RCC 7860 (cell line): ENCODE measurements around the gene CUL1.
A peak's percentile ranks its signal among the peaks of the same experiment; 100 is the strongest.

Source experiments
- DNase-seq: peaks from one replicate; pipeline ENCODE4 v3.0.0-alpha.2; 2015; ENCODE audit warnings: low spot score
- FAIRE-seq: peaks from 2 replicates; lab custom pipeline; 2012; peaks lifted over from hg19 to GRCh38; lab: Jason Lieb, UNC

The CUL1 gene

GRCh38 chr7:148799893-148800555 lies 101.3 kb downstream of the CUL1 start:
- FAIRE-seq (no peak), DNase-seq (no peak)

- no peak for DNase-seq
- FAIRE-seq = no peak
These were observed 102.0 kb downstream of the CUL1 start for GRCh38 chr7:148800677-148801076.

GRCh38 chr7:148802101-148802493 lies 103.4 kb downstream of the CUL1 start:
- no peak for FAIRE-seq

GRCh38 chr7:148803094-148803493 lies 104.4 kb downstream of the CUL1 start:
- DNase-seq = no peak
- FAIRE-seq = no peak

More at GRCh38 chr7:148802101-148802493, 103.4 kb downstream of the CUL1 start:
- DNase-seq = no peak

- FAIRE-seq (no peak), DNase-seq (no peak)
These were observed 105.9 kb downstream of the CUL1 start for GRCh38 chr7:148804343-148805235.

- FAIRE-seq (no peak), DNase-seq (no peak)
These were observed 107.5 kb downstream of the CUL1 start for GRCh38 chr7:148806187-148806586.

GRCh38 chr7:148807436-148807835 lies 108.7 kb downstream of the CUL1 start:
- DNase-seq (no peak), FAIRE-seq (no peak)

- FAIRE-seq (no peak), DNase-seq (no peak)
These were observed 111.2 kb downstream of the CUL1 start for GRCh38 chr7:148809856-148810255.

GRCh38 chr7:148811892-148812291 lies 113.2 kb downstream of the CUL1 start:
- DNase-seq (no peak), FAIRE-seq (no peak)

GRCh38 chr7:148813890-148814289 lies 115.2 kb downstream of the CUL1 start:
- no peak for FAIRE-seq

GRCh38 chr7:148814922-148815559 lies 116.3 kb downstream of the CUL1 start:
- FAIRE-seq (no peak), DNase-seq (no peak)

More at GRCh38 chr7:148813890-148814289, 115.2 kb downstream of the CUL1 start:
- no peak for DNase-seq

- DNase-seq (no peak), FAIRE-seq (no peak)
These were observed 116.9 kb downstream of the CUL1 start for GRCh38 chr7:148815612-148816011.

GRCh38 chr7:148819697-148820360 lies 121.1 kb downstream of the CUL1 start:
- FAIRE-seq = peak; percentile 73
- peak; percentile 61 for DNase-seq

- FAIRE-seq (no peak), DNase-seq (no peak)
These were observed 122.7 kb downstream of the CUL1 start for GRCh38 chr7:148821422-148821821.

- DNase-seq (no peak), FAIRE-seq (no peak)
These were observed 126.2 kb downstream of the CUL1 start for GRCh38 chr7:148824864-148825263.

- FAIRE-seq = no peak
- DNase-seq = no peak
These were observed 126.6 kb downstream of the CUL1 start for GRCh38 chr7:148825338-148825737.

GRCh38 chr7:148828965-148829364 lies 130.3 kb downstream of the CUL1 start:
- DNase-seq (no peak), FAIRE-seq (no peak)

GRCh38 chr7:148830897-148831692 lies 132.4 kb downstream of the CUL1 start:
- FAIRE-seq (no peak), DNase-seq (no peak)

- no peak for FAIRE-seq
- no peak for DNase-seq
These were observed 133.1 kb downstream of the CUL1 start for GRCh38 chr7:148831782-148832181.

- DNase-seq (no peak), FAIRE-seq (no peak)
These were observed 135.9 kb downstream of the CUL1 start for GRCh38 chr7:148834605-148835004.
